Upper lobe of right lung (tissue), 1 donor: Measurements from ENCODE around the gene WFDC2. TPM values are rescaled to one million over a fixed set of nuclear protein-coding genes. Genes with fewer than 3 reads are reported as not detected.

Experiments
- ATAC-seq: fragments of 200-7000 bp; cut with Tn5 transposase; one replicate; pipeline ENCODE4 v1.9.1; 2020; ENCODE audit warnings: mild to moderate bottlenecking, moderate library complexity
- DNase-seq: peaks from one replicate; pipeline ENCODE4 v3.0.0-alpha.2; 2020
- H3K27ac ChIP-seq: fragments of 200-600 bp; one replicate; pipeline ENCODE4 v1.8.0; 2022
- H3K27me3 ChIP-seq: fragments of 200-600 bp; one replicate; pipeline ENCODE4 v1.8.0; 2022; ENCODE audit warnings: mild to moderate bottlenecking
- H3K36me3 ChIP-seq: fragments of 200-600 bp; one replicate; pipeline ENCODE4 v1.8.0; 2022
- H3K4me1 ChIP-seq: fragments of 200-600 bp; one replicate; pipeline ENCODE4 v1.8.0; 2022
- H3K4me3 ChIP-seq: fragments of 200-600 bp; one replicate; pipeline ENCODE4 v1.8.0; 2022; ENCODE audit warnings: mild to moderate bottlenecking
- H3K9me3 ChIP-seq: fragments of 200-600 bp; one replicate; pipeline ENCODE4 v1.8.0; 2022
- CTCF ChIP-seq: fragments of 200-600 bp; IDR thresholded peaks from one replicate; pipeline ENCODE4 v1.8.0; 2022; ENCODE audit warnings: antibody characterized with exemption
- intact Hi-C: fragments of 100-400 bp; cut with DNase I; formaldehyde crosslinking; loops from one replicate; pipeline ENCODE4 v1.11.0; 2022
- microRNA-seq: library from miRNA; unstranded; fragments of <30 nt; microRNA quantifications from one replicate; pipeline ENCODE4 v1.2.0, GENCODE V29; 2020; ENCODE audit warnings: borderline microRNAs expressed
- total RNA-seq: library from RNA; stranded (reverse); fragmentation: NEBNext Ultra II Directional; extraction: Animal tissue kit (Norgen Biotek cat#: 25700); gene quantifications from one replicate; pipeline ENCODE4 v1.2.1, GENCODE V29; 2021
- donor health status: DM: no; HTN: yes; CAD: no; lungs with severe emphysema.

Gene WFDC2
- total RNA-seq, 1 donor from 2014 or later = 113 TPM

- intact Hi-C loops = no loop called here
- Histone ChIP-seq H3K4me3 (no peak overlapping the region), H3K27me3 (peaks cover 5% of the 10 kb centered on the region), H3K4me1 (no peaks in the 10 kb centered on the region), H3K27ac (no peak overlapping the region), H3K36me3 (no peaks in the 10 kb centered on the region), H3K9me3 (no peaks in the 10 kb centered on the region)
- ATAC-seq = no peak
- no peak for TF ChIP-seq CTCF
- no peak for DNase-seq
Measured at GRCh38 chr20:45527294-45527693, 57.7 kb downstream of the WFDC2 start.

Small RNAs within 50 kb of the gene (microRNA-seq; reads per million reads assigned to microRNA genes)
- gene MIR6812 = not detected

Other genes with a start within 250 kb of the WFDC2 start
- not detected for gene SEMG2, start 248.4 kb upstream of the WFDC2 start, total RNA-seq
- gene SLPI, start 215.2 kb upstream of the WFDC2 start, total RNA-seq = 966 TPM
- not detected for gene RBPJL, start 162.9 kb upstream of the WFDC2 start, total RNA-seq
- gene MATN4, start 161.5 kb upstream of the WFDC2 start, total RNA-seq = 0.29 TPM
- gene SDC4, start 121.3 kb upstream of the WFDC2 start, total RNA-seq = 345 TPM
- gene SYS1, start 106.6 kb upstream of the WFDC2 start, total RNA-seq = 46.5 TPM
- gene TP53TG5, start 91.4 kb upstream of the WFDC2 start, total RNA-seq = not detected
- gene DBNDD2, start 61.5 kb upstream of the WFDC2 start, total RNA-seq = 66.2 TPM
- 66.3 TPM for gene PIGT, start 53.6 kb upstream of the WFDC2 start, total RNA-seq
- gene SPINT3, start 45.9 kb downstream of the WFDC2 start, total RNA-seq = not detected
- gene WFDC6, start 69.7 kb downstream of the WFDC2 start, total RNA-seq = not detected
- gene EPPIN, start 77.6 kb downstream of the WFDC2 start, total RNA-seq = not detected
- not detected for gene WFDC8, start 109.5 kb downstream of the WFDC2 start, total RNA-seq
- gene WFDC10A, start 160.0 kb downstream of the WFDC2 start, total RNA-seq = not detected
- gene WFDC9, start 161.5 kb downstream of the WFDC2 start, total RNA-seq = not detected
- not detected for gene WFDC11, start 200.5 kb downstream of the WFDC2 start, total RNA-seq
- gene WFDC13, start 232.3 kb downstream of the WFDC2 start, total RNA-seq = not detected
- gene WFDC10B, start 235.3 kb downstream of the WFDC2 start, total RNA-seq = not detected